Prostate gland (tissue), 2 donors: Measurements from ENCODE around the gene KRTAP10-9.

Experiments used
- CTCF ChIP-seq, 4 experiments: fragments of 200-600 bp in 2 of 4; fragments of 450-650 bp in 2 of 4; sonication (generic) in 2 of 4; IDR thresholded peaks; 1 replicate in 3 of 4; 2 replicates in 1 of 4; pipeline ENCODE4 v1.5.1; 2016 to 2019; ENCODE audit warnings: antibody characterized with exemption in 4 of 4, mild to moderate bottlenecking in 2 of 4, moderate library complexity in 2 of 4
- POLR2AphosphoS5 ChIP-seq: sonication (generic); formaldehyde crosslinking; IDR thresholded peaks from one replicate; pipeline ENCODE4 v1.6.1; 2017; ENCODE audit warnings: antibody characterized with exemption

- TF ChIP-seq CTCF (IDR thresholded peaks at IDR 0.05) = no peak
- TF ChIP-seq POLR2AphosphoS5 = no peak
Measured at GRCh38 chr21:44617071-44617501, 9.8 kb upstream of the KRTAP10-9 start.
